Uterus (tissue), 4 donors: ENCODE data around the gene HRK. TPM values are rescaled to one million over a fixed set of nuclear protein-coding genes. Genes with fewer than 3 reads are reported as not detected.

Experiments
- DNase-seq, 2 donors: peaks; one replicate each; pipeline ENCODE4 v3.0.0-alpha.2; 2019 to 2020
- H3K27ac ChIP-seq, 2 donors: fragments of 200-600 bp; sonication (generic); 1 replicate in 1 of 2; 2 replicates in 1 of 2; pipeline ENCODE4 v1.5.1; 2016 to 2018
- H3K27me3 ChIP-seq, 2 donors: fragments of 200-600 bp; sonication (generic); one replicate each; pipeline ENCODE4 v1.5.1; 2018 to 2019; ENCODE audit warnings: control low read depth in 1 of 2
- H3K36me3 ChIP-seq, 2 donors: fragments of 200-600 bp; sonication (generic); one replicate each; pipeline ENCODE4 v1.5.1; 2019; ENCODE audit warnings: control low read depth in 1 of 2
- H3K4me1 ChIP-seq, 2 donors: fragments of 200-600 bp; sonication (generic); one replicate each; pipeline ENCODE4 v1.5.1; 2018 to 2019; ENCODE audit warnings: control low read depth in 1 of 2
- H3K4me3 ChIP-seq, 2 donors: fragments of 200-600 bp; sonication (generic); 1 replicate in 1 of 2; 2 replicates in 1 of 2; pipeline ENCODE4 v1.5.1; 2018 to 2019; ENCODE audit warnings: mild to moderate bottlenecking in 1 of 2
- H3K9me3 ChIP-seq, 2 donors: fragments of 200-600 bp; sonication (generic); one replicate each; pipeline ENCODE4 v1.5.1; 2019; ENCODE audit warnings: control low read depth in 1 of 2
- CTCF ChIP-seq, 4 experiments: fragments of 200-600 bp in 2 of 4; fragments of 450-650 bp in 2 of 4; sonication (generic) in 2 of 4; IDR thresholded peaks; one replicate each; pipeline ENCODE4 v1.5.1; 2016 to 2019; ENCODE audit warnings: antibody characterized with exemption in 4 of 4, mild to moderate bottlenecking in 2 of 4, moderate library complexity in 1 of 4
- POLR2A ChIP-seq, 2 donors: fragments of 450-650 bp; IDR thresholded peaks; one replicate each; pipeline ENCODE4 v1.6.1; 2016; ENCODE audit warnings: antibody characterized with exemption in 2 of 2, mild to moderate bottlenecking in 1 of 2, moderate library complexity in 1 of 2
- intact Hi-C: fragments of 100-400 bp; cut with DNase I; formaldehyde crosslinking; loops from one replicate; pipeline ENCODE4 v1.15.1; 2023; ENCODE audit warnings: low total_unique reads
- total RNA-seq, 4 donors: library from RNA; depleted of rRNA in 3 of 4; stranded (reverse); fragments of >200 nt in 3 of 4; gene quantifications; one replicate each; pipeline versions ENCODE4 v1.1.0 to v1.2.4, GENCODE V29; 2014 to 2023
- donor health status: DM: yes; HTN: yes; CAD: no.

Gene HRK
- total RNA-seq, 4 donors from 2014 or later, result 0.55 to 1.5 TPM; not detected in 2

DNA sequence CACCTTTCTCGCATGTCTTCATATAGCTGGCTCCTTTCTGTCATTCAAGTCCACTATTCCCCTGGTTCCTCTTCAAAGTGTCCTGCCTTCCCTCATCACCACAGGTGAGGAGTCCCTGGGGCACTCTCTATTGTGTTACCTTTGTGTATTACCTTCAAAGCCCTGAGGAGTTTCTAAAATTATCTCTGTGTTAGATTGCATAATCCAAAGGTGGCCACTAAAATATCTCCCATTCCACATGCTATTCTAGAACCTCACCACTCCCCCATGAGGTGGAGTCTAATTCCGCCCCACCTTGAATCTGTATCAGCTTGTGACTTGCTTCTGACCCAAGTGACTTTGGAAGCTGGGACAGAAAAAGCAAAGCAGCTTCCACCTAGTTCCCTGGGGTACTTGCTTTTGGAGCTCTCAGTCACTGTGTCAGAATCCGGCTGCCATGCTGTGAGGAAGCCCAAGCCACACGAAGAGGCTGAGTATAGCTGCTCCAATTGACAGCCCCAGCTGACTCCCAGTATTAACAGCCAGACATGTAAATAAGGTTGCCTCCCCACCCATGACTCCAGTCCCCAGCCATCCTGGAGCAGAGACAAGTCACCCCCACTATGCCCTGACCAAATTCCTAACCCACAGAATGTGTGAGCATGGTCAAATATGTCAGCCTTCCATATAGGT is 6.8 kb downstream of the HRK start:
- H3K4me1 ChIP-seq, result peaks cover 0 to 8% of the 10 kb centered on the region in 2 donors
- DNase-seq, result no peak
- TF ChIP-seq POLR2A (IDR thresholded peaks at IDR 0.05) (no peak), CTCF (IDR thresholded peaks at IDR 0.05) (no peak)
- H3K4me3 ChIP-seq, result no peak overlapping the region
- H3K27ac ChIP-seq, result no peak overlapping the region
- H3K36me3 ChIP-seq, result no peaks in the 10 kb centered on the region
- peaks cover 11 to 27% of the 10 kb centered on the region in 2 donors for H3K27me3 ChIP-seq
- H3K9me3 ChIP-seq, result peaks cover 0 to 6% of the 10 kb centered on the region in 2 donors
- intact Hi-C loops, result no loop called here

- intact Hi-C loops, result no loop called here
- Histone ChIP-seq H3K4me1 (no peaks in the 10 kb centered on the region), H3K27me3 (no peaks in the 10 kb centered on the region), H3K9me3 (peaks cover 0 to 6% of the 10 kb centered on the region in 2 donors), H3K36me3 (no peaks in the 10 kb centered on the region), H3K4me3 (no peak overlapping the region), H3K27ac (no peak overlapping the region)
- TF ChIP-seq CTCF (IDR thresholded peaks at IDR 0.05) (no peak), POLR2A (IDR thresholded peaks at IDR 0.05) (no peak)
- DNase-seq, result no peak
Observed at GRCh38 chr12:116870306-116870705, 10.9 kb downstream of the HRK start.

DNA sequence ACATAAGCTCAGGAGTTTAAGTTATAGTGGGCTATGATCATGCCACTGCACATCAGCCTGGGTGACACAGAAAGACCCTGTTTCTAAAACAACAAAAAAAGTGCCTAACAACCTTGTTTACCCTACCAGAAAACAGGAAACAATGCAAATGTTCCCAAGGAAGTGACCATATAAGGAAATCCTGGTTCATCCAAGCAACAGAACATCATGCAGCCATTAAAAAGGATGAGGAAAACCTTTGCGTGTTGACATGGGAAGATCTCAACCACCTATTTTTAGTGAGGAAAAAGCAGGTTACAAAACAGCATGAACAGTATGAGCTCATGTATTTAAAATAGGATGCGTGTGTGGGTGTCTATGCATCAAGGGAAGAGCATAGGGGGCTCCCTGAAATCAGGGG is 13.7 kb downstream of the HRK start:
- H3K4me3 ChIP-seq, result no peak overlapping the region
- DNase-seq, result no peak
- no peaks in the 10 kb centered on the region for H3K36me3 ChIP-seq
- intact Hi-C loops, result no loop called here
- no peaks in the 10 kb centered on the region for H3K27me3 ChIP-seq
- no peaks in the 10 kb centered on the region for H3K9me3 ChIP-seq
- no peaks in the 10 kb centered on the region for H3K4me1 ChIP-seq
- no peak overlapping the region for H3K27ac ChIP-seq
- TF ChIP-seq CTCF (IDR thresholded peaks at IDR 0.05), result no peak
- no peak for TF ChIP-seq POLR2A (IDR thresholded peaks at IDR 0.05)

GRCh38 chr12:116864371-116865160 is 16.7 kb downstream of the HRK start:
- no peaks in the 10 kb centered on the region for H3K4me1 ChIP-seq
- intact Hi-C loops, result no loop called here
- no peaks in the 10 kb centered on the region for H3K27me3 ChIP-seq
- TF ChIP-seq POLR2A (IDR thresholded peaks at IDR 0.05), result no peak
- no peak for TF ChIP-seq CTCF (IDR thresholded peaks at IDR 0.05)
- H3K27ac ChIP-seq, result no peak overlapping the region
- H3K36me3 ChIP-seq, result no peaks in the 10 kb centered on the region
- H3K9me3 ChIP-seq, result no peaks in the 10 kb centered on the region
- H3K4me3 ChIP-seq, result no peak overlapping the region
- DNase-seq, result no peak

DNA sequence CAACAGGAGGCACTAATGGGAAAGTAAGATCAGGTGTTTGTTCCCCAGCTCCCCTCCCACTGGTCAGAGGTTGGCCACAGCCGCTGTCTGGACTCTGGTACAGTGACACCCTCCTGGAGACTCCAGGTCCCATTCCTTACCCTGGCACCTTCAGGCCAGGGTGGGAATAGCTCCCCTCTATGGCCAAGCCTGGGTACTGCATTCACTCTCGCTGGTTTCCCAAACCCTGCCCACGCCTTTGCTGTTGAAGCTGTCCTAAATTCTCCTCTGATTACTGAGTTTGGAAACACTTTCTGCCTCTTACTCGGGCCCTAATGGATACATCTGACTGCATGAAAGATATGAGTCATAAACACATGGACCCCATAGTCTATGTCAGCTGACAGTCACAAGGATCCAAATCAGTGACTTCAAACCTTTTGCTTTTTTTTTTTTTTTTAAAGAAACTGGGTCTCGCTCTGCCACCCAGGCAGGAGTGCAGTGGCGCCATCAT is 17.9 kb downstream of the HRK start:
- H3K4me3 ChIP-seq, result no peak overlapping the region
- H3K9me3 ChIP-seq, result no peaks in the 10 kb centered on the region
- no peaks in the 10 kb centered on the region for H3K27me3 ChIP-seq
- intact Hi-C loops, result no loop called here
- no peaks in the 10 kb centered on the region for H3K36me3 ChIP-seq
- no peak overlapping the region for H3K27ac ChIP-seq
- no peak for DNase-seq
- TF ChIP-seq POLR2A (IDR thresholded peaks at IDR 0.05) (no peak), CTCF (IDR thresholded peaks at IDR 0.05) (no peak)
- no peaks in the 10 kb centered on the region for H3K4me1 ChIP-seq
